Neural progenitor cell (in vitro differentiated cells): ENCODE results near the gene NOSTRIN.

Source experiments
- CTCF ChIP-seq: fragments of 200-600 bp; sonication (generic); IDR thresholded peaks from 2 replicates; pipeline ENCODE4 v1.5.1; 2017; ENCODE audit warnings: antibody characterized with exemption, mild to moderate bottlenecking
- EZH2 ChIP-seq: fragments of 200-600 bp; sonication (generic); IDR thresholded peaks from 2 replicates; pipeline ENCODE4 v1.6.1; 2017; ENCODE audit warnings: antibody characterized with exemption, mild to moderate bottlenecking, moderate library complexity

GRCh38 chr2:168814046-168814445 lies 11.6 kb downstream of the NOSTRIN start:
- no peak for TF ChIP-seq CTCF
- TF ChIP-seq EZH2, result no peak
